ENCODE results near the gene NOTCH3. TPM values are rescaled to one million over a fixed set of nuclear protein-coding genes. Genes with fewer than 3 reads are reported as not detected.

The NOTCH3 gene
- total RNA-seq, 6 experiments from 2014 or later, result 3.4 to 18.0 (median 13.1) TPM

DNA sequence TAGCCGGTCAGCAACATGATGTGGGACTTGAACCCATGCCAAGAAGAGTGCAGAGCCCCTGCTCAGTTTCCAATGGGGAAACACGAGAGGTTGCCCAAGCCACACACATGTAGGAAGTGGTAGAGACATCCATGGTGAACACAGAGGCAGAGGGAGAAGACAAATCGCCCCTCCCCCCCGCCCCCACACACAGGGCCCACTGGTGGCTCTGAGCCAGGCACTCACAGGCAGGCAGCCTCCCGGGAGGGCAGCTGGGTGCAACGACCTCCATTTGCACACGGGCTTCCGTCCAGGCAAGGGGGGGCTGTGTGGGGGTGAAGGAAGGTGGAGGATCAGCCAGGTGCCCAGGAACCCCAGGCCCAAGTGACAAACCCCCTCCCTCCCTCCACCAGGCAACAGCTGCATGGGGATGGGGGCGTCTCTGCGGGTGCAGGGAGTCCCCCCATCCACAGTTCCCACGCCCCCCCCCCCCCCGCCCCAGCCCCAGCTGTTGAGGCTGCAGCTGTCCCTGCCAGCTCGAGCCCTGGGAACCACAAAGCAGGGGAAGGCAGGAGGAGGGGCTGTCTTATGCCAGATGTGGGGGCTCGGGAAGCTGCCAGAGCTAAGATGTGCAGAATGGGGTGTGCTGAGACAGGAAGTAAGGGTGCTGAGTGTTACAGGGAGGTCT lies 3.4 kb downstream of the NOTCH3 start:
- TF ChIP-seq, protein P1, sequence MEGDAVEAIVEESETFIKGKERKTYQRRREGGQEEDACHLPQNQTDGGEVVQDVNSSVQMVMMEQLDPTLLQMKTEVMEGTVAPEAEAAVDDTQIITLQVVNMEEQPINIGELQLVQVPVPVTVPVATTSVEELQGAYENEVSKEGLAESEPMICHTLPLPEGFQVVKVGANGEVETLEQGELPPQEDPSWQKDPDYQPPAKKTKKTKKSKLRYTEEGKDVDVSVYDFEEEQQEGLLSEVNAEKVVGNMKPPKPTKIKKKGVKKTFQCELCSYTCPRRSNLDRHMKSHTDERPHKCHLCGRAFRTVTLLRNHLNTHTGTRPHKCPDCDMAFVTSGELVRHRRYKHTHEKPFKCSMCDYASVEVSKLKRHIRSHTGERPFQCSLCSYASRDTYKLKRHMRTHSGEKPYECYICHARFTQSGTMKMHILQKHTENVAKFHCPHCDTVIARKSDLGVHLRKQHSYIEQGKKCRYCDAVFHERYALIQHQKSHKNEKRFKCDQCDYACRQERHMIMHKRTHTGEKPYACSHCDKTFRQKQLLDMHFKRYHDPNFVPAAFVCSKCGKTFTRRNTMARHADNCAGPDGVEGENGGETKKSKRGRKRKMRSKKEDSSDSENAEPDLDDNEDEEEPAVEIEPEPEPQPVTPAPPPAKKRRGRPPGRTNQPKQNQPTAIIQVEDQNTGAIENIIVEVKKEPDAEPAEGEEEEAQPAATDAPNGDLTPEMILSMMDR (IDR thresholded peaks at IDR 0.05), result no peak
- DNase-seq, result no peak
- H3K36me3 Mint-ChIP-seq (ENCODE audit: low read depth), result no peaks in the 10 kb centered on the region
- H3K4me1 Mint-ChIP-seq (ENCODE audit: low read depth), result peaks cover 24% of the 10 kb centered on the region
- no peak overlapping the region for H3K27ac Mint-ChIP-seq
- no peak overlapping the region for H3K4me3 Mint-ChIP-seq
- peaks cover 10% of the 10 kb centered on the region for H3K27me3 Mint-ChIP-seq (ENCODE audit: insufficient read depth)
- no peaks in the 10 kb centered on the region for H3K9me3 Mint-ChIP-seq

DNA sequence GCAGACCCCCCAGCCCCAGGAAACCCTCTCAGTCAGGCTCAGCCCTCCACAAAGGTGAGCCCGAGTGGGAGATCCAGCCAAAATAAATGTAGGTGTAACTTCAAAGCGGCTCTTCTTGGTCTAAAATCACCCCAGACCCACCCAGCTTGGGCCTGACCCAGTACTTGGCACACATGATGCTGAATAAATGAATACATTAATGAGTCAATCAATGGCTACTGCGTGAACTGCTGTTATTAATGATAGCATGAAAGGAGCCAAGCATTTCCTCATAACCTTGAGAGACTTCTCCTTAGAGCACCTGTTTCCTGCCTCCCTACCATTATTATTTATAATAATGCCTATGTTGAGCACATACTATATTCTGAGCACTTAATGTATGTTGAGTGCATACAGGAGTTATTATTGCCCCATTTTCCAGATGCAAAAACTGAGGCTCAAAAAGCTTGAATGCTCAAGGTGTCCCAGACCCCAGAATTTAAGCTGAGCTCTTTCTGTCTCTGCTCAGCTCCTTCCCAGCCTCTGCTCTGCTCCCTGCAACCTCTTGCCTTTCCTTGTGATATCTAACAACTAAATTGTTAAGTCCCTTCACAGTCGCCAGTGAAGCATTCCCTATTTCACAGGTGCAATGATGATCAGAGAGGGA lies 4.3 kb downstream of the NOTCH3 start:
- peaks cover 24% of the 10 kb centered on the region for H3K4me1 Mint-ChIP-seq (ENCODE audit: low read depth)

DNA sequence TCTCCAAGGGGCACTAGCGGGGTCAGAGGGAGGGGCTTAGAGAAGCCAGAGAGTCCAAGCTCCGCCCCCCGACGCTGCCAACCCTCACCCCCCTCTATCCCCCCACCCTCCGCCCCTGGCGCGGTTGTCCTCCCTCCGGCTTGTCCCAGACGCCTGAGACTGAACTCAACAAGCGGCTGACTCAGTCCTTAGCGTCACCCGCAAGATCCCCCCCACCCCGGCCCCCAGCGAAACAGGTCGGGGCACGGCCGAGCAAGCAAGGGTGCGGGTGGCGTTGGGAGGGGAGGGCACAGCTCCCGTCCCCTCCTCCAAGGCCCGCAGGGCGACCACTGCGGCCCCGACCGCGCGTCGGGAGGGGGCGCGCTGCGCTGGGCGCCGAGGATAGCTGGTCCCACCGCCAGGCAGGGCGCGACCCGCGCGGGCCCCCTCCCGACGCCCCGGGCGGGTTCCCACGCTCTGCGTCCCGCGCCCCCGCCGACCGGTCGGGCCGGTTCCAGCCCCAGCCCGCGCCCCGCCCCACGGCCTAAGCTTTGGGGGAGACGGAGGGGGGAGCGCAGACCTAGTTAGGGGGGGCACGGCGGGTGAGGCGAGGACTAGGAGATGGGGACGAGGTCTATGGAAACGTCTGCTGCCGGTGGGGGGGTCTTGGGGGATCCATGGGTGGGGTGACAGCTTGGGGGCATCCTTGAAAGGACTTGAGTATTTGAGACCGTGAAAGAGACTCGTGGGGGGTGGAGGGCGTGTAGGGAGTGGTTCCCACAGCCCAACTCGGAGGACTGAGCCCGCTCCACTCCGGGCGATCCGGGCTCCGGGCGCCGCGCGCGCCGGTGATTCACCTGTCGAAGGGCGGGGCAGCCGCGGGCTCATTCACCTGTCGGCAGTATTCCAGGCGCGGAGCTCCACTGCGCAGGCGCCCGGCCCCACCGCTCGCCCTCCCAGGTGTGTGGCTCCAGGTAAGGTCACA lies 5.1 kb downstream of the NOTCH3 start:
- H3K4me3 Mint-ChIP-seq, result peak overlapping the region; percentile 77; the same call in 1 of the 2 replicates
- H3K36me3 Mint-ChIP-seq (ENCODE audit: low read depth), result no peaks in the 10 kb centered on the region
- peaks cover 9% of the 10 kb centered on the region for H3K27me3 Mint-ChIP-seq (ENCODE audit: insufficient read depth)
- peak; percentile 39 for DNase-seq
- no peaks in the 10 kb centered on the region for H3K9me3 Mint-ChIP-seq
- peaks cover 24% of the 10 kb centered on the region for H3K4me1 Mint-ChIP-seq (ENCODE audit: low read depth)
- TF ChIP-seq, protein P1 (IDR thresholded peaks at IDR 0.05), result peak; percentile 37; the same call in 1 of the 2 replicates
- H3K27ac Mint-ChIP-seq, result peak overlapping the region; percentile 71; the same call in 1 of the 2 replicates

More for the DNA sequence above, 4.3 kb downstream of the NOTCH3 start:
- H3K9me3 Mint-ChIP-seq, result no peaks in the 10 kb centered on the region
- no peak for DNase-seq
- no peak overlapping the region for H3K27ac Mint-ChIP-seq
- H3K27me3 Mint-ChIP-seq (ENCODE audit: insufficient read depth), result peaks cover 9% of the 10 kb centered on the region
- TF ChIP-seq, protein P1 (IDR thresholded peaks at IDR 0.05), result no peak
- no peaks in the 10 kb centered on the region for H3K36me3 Mint-ChIP-seq (ENCODE audit: low read depth)
- H3K4me3 Mint-ChIP-seq, result peak overlapping the region; percentile 39

DNA sequence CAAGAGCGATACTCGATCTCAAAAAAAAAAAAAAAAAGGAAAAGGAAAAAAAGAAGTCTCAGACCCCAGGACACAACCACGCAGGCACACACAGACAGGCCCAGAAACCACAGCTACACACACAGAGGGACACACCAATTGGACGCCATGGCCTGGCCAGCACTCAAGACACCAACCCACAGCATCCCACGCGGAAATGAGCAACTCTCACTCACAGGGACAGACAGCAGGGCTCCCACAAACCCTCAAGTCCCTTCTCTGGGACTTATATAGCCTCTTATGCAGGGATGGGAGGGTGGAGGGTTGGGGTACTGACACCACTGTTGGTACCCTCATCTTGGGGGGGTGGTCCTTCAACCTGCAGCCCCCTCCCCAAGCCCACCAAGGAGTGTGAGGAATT lies 5.9 kb downstream of the NOTCH3 start:
- DNase-seq, result peak; percentile 22
- TF ChIP-seq, protein P1 (IDR thresholded peaks at IDR 0.05), result no peak
- no peaks in the 10 kb centered on the region for H3K9me3 Mint-ChIP-seq
- H3K4me3 Mint-ChIP-seq, result peak overlapping the region; percentile 77
- peak overlapping the region; percentile 71; the same call in 1 of the 2 replicates for H3K27ac Mint-ChIP-seq
- no peaks in the 10 kb centered on the region for H3K36me3 Mint-ChIP-seq (ENCODE audit: low read depth)
- peaks cover 24% of the 10 kb centered on the region for H3K4me1 Mint-ChIP-seq (ENCODE audit: low read depth)
- H3K27me3 Mint-ChIP-seq (ENCODE audit: insufficient read depth), result peaks cover 9% of the 10 kb centered on the region

DNA sequence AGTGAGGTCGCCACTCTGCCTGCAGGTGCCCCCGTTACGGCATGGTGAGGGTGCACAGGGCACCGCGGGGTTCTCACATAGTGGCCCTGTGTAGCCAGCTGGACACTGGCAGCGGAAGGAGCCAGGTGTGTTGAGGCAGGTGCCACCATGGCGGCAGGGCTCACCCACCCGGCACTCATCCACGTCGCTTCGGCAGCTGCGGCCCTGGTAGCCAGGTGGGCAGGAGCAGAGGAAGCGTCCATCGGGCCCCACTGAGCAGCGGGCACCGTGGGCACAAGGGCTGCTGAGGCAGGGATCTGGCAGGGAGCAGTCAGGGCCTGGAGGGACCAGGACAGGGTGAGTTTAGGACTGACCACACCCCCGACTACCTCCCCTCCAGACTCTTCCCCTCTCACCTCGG lies 8.8 kb downstream of the NOTCH3 start:
- Mint-ChIP-seq H3K4me1 (ENCODE audit: low read depth) (peaks cover 12% of the 10 kb centered on the region; the same call in 1 of the 2 replicates), H3K36me3 (ENCODE audit: low read depth) (no peaks in the 10 kb centered on the region), H3K9me3 (no peaks in the 10 kb centered on the region), H3K27me3 (ENCODE audit: insufficient read depth) (peaks cover 5% of the 10 kb centered on the region; the same call in 1 of the 2 replicates), H3K4me3 (no peak overlapping the region), H3K27ac (no peak overlapping the region)
- TF ChIP-seq, protein P1 (IDR thresholded peaks at IDR 0.05), result no peak
- no peak for DNase-seq

Data from HFFc6 (cell line).